HG03342 (cell line): Measurements from ENCODE around the gene CACNA1D.

ENCODE experiments used
- ATAC-seq: cut with Tn5 transposase; IDR thresholded peaks from one replicate; pipeline ENCODE4 v1.9.1; 2021; ENCODE audit warnings: mild to moderate bottlenecking, moderate library complexity; ENCODE audit not compliant: unreplicated experiment

CACNA1D gene

DNA sequence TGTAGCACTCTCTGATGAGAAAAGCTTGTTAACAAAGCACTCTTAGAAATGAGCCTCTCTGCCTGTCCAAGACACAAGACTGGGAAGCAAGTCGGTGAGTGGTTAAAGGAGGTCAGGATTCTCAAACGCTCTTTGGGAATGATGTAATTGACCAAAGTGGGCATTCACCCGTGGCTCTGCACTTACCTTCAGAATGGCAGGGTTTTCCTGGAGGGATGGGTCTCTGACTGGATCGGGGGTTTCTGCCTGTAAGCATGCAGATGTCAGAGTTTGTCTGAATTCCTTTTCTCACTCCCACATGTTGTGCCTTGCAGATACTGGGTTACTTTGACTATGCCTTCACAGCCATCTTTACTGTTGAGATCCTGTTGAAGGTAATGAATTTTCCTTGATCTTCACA, 245.6 kb downstream of the CACNA1D start:
- no peak for ATAC-seq

DNA sequence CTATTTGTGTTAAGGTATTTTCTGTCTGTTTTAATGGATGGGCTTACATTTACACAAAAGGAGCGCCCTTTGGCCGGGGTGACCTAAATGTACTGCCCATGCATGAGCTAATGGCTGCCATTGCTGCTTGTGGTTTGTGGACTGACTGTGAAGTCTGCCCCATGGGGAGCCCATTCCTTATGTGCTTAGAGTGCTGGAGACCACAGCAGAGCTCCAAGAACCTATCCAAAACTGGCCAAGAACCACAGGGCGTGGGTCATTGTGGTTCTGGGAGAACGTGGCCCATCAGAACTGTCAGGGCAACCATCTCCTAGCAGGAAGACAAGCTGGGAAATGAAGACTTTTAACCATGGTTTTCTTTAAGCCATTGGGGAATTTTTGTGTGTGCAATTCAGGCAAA, 246.5 kb downstream of the CACNA1D start:
- ATAC-seq: no peak

DNA sequence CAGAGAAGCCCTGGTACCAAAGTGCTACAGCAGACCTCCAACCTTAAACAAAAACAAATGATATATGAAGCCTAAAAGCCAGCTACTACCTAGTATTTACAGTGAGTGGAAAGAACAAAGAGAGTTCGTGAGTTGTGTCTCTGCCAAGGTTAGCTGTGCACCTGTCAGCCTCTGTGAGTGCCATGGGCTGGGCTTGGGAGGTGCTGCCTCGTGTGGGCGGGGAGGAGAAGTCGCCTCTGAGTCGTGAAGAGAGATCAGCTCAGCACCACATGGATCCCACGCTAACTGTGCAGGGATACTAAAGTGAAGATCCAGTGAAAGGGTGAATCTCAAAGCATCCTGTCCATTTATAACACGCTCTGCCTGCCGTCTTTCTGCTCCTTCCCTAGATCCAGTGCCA, 249.9 kb downstream of the CACNA1D start:
- ATAC-seq: no peak

DNA sequence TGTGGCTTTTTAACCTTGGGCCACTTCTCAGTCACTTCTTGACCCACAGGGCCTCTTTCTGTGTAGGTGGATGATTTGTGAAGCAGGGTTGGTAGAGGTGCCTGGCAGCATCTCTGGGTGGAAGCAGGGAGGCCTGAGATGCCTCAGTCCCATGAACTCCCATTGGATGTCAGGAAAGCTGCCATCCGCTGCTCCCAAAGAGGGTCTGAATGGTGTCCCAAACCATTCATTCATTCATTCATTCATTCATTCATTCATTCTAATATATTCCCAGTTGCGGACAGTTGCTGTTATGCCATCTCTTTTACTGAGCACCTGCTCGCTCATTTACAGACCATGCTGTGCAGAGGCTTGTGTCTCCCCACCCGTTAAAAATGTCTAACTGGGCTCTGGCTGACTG, 253.1 kb downstream of the CACNA1D start:
- ATAC-seq: no peak

DNA sequence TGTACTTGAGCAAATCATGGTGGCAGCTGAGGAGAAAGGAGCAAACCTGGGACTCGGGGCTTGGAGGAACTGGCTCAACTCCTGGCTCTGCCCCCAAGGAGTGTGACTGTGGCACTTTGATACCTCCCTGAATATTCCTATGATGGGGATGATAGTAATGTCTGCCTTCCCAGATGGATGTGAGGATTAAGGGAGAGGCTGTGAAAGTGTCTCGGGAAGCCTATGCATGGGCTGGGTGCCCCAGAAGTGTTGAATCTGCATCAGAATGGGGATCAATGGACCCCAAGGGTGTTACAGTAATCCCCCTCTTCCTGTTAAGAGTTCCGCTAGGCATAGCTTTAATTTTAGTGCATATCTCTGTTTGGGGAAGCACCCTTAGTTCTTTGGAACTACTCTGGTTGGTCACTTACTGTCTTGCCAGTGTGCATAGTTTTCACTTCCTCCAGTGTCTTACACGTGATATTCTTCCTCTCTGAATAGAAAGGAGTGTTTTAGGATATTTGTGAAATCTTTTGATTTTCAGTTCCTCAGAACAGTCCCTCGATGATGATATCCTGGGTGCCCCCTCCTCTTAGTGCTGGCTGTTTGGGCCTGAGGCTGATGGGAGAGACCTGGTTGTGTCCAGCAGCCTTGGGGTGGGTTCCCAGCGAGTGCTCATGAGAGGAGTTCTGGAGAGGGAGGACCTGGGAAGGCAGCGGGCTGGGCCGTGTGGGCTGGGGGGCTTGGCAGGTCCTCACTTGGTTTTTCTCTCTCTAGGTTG, 254.3 kb downstream of the CACNA1D start:
- peak; percentile 87 for ATAC-seq

DNA sequence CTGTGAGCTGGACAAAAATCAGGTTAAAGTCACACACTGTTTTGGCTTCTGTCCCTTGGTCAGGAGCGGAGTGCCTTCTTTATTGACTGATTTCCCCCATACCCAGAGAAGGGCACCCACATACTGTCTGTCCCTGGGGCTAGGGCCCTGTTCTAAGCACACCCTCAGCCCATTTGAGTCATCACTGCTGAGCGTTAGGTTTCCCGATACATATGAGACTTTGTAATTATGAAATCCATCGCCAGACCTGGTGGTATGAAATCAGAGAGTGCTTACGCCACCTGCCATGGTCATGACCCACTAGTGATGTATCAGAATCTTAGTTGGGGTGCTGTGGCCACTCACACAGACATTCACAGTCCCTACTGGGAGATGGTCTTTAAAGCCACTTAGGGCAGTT, 255.0 kb downstream of the CACNA1D start:
- no peak for ATAC-seq

DNA sequence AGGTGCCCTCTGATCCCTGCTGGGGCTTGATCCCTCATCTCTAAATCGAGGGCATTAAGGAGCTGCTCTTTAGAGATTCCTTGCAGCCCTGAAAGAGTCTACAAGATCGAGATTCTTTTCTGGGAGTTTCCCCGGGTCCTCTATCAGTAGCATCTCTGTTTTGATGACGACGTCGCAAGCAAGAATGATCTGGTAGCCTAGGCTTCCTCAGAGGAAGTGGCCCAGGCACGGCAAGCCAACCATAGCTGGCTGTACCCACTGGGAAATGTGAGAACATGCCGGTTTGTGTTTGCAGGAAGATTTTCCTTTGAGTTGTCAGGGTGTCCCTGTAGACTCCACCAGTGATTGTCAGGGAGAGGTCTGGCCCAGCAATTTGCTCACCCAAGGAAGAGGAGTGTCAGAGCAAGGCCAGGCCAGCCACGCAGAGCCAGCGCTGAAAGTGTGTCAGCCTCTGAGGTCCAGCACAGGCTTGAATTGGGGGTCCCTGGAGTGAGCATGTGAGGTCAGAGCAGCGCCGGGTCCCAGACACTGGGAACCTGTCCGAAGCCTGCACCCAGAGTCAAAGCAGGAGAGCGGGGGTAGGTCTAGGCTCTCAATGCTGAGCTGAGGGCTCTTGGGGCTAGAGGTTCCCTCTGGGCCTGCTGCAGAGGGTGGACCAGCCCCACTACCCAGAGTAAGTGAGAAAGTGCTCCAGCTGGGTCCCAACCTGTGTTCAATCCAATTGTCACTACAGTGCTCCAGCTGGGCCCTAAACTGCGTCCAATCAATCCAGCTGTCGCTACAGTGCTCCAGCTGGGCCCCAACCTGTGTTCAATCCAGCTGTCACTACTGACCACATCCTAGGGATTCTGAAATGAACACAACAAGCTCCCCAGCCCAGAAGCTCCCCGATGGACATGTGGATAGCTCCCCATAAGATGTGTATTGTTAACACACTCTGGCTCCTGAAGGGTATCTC, 256.1 kb downstream of the CACNA1D start:
- ATAC-seq: no peak

DNA sequence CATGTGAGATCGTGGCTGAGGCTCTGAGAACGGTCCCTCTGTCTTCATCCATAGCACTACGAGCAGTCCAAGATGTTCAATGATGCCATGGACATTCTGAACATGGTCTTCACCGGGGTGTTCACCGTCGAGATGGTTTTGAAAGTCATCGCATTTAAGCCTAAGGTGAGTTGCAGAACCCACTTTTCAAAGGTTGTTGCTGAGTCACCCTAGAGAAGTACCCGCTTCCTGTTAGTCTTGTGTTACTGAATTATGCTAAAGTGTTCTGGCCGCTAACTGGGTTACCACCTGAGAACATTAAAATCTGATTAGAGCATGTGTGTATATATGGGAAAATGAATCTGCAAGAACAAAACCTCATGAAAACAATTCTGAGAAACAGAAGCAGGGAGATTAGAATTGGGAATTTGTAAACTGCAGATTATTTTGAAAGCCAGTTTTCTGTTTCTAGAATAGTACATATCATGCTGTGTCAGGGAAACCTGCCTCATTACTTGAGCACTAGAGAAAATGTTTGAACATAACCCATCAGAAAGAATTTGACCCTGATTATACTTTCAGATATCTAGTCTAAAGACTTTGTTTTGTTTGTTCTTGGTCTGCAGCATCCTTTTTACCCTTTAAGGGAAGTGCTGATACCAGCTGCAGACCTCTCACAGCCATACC, 259.2 kb downstream of the CACNA1D start:
- no peak for ATAC-seq

DNA sequence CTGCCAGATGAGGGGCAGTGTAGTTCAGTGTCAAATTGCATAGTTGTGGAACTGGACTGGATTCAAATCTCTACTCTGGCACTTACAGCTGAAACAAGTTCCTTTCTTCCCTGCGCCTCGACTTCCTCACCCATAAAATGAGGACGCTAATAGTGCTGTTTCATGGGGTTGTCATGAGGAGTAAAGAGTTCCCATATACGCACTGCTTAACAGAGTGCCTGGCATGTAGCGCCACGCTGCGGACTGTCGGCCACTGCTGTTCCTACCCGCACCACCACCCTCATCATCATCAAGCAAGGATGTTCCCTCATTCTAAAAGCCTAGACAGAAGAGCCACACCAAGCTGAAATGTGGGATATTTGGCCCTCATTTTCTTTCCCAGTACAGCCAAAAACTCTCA, 259.9 kb downstream of the CACNA1D start:
- ATAC-seq: no peak

DNA sequence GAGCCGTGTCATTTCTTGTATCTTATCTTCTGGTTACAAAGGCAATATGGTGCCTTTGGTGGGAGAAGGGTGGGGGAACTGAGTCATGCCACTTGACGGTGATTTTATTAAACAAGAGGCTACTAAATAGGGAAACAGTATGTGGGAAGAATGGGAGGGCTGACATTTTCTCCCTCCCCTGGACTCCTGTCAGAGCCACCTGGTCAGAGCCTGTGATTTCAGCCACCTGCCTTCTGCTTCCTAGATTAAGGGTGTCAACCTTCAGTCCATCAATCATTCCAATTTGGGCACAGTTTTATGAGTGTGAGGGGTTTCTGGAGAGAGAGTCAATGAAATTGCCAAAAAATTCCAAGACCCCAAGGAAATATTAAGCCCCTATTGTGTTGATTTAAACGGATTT, 264.4 kb downstream of the CACNA1D start:
- no peak for ATAC-seq

DNA sequence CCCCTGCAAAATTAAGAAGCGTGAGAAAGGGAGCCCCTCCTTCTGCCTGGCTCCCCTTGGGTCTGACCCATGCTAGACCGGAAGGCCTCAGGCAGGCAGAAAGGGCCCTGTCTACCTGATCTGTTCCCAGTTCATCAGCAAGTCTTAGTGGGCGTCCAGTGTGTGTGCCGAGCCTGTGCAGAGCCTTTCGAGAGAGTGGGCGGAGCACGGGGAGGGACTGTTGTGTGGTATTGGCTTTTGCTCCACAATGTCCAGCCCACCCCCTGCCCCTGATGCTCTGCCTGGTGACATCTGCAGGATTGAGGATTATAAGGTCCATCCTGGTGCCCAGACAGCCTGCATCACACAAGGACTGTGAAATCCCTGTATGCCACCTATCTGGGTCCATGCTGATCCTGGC, 268.9 kb downstream of the CACNA1D start:
- no peak for ATAC-seq

DNA sequence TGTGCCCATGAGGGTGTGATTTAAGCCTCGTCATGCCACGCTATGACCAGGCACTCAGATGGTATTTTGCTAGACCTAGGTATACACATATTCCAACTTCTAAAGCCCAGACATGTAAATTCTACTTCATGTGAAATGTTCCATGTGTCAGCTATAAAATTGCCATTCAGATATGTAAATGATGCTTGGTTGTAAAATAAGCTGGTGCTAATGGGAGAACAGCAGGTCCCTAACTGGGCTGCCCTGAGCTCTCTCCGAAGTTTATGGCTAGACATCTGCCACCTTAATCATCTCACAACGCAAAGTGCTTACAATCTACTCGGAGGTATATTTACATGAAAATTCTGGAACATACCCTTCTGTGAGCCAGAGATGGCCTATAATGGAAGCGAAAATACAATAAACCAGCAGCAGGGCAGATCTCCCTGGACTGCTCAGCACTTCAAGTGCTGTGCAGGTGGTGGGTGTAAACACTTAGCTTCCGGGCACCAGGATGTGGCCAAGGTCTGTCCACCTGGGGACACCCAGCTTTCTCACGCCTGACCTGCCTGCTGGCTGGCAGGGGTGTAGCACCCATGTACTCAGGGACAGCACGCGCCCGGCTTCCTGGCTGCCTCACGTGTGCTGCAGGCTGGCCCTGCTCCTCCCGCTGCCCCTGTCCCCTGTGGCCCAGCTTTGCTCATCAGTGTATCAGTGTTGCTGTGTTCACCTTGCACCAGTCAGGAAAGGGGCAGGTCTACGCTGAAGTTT, 269.8 kb downstream of the CACNA1D start:
- no peak for ATAC-seq

DNA sequence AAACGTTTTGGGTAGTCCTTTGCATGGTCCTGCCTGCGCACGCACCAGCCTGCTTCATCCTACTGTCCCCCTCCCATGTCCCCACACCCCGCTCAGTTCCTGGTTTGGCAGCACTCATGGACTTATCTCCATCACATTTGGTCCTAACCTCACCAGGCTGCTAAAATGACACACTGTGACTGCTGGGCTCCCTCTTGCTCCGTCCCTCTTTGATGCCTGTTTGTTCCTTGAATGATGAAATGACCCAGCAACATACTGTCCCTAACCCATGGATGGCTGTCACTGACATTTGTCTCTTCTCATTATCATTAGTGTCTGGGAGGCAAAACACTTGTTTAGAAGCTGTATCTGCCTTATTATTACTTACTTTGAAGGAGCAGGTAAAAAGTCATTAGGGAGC, 271.3 kb downstream of the CACNA1D start:
- ATAC-seq: no peak

DNA sequence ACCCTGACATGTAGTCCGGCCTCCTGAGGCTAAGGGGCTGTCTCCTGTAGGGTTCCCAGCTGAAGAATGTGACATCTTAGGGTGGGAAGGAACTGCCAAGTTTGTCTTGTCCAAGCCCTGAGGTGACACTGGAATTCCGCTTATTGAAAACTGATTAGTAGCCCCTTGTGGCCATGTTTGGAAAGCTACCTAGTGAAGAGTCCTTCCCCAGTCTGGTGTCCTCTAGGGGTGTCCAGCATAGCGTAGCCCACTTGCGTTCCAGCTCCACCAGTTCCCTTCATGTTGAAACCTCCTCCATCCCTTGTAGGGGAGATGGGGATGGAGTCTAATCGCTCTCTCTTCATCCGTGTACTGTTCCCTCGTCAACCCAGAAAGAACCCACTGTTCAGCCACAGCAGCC, 272.3 kb downstream of the CACNA1D start:
- no peak for ATAC-seq

DNA sequence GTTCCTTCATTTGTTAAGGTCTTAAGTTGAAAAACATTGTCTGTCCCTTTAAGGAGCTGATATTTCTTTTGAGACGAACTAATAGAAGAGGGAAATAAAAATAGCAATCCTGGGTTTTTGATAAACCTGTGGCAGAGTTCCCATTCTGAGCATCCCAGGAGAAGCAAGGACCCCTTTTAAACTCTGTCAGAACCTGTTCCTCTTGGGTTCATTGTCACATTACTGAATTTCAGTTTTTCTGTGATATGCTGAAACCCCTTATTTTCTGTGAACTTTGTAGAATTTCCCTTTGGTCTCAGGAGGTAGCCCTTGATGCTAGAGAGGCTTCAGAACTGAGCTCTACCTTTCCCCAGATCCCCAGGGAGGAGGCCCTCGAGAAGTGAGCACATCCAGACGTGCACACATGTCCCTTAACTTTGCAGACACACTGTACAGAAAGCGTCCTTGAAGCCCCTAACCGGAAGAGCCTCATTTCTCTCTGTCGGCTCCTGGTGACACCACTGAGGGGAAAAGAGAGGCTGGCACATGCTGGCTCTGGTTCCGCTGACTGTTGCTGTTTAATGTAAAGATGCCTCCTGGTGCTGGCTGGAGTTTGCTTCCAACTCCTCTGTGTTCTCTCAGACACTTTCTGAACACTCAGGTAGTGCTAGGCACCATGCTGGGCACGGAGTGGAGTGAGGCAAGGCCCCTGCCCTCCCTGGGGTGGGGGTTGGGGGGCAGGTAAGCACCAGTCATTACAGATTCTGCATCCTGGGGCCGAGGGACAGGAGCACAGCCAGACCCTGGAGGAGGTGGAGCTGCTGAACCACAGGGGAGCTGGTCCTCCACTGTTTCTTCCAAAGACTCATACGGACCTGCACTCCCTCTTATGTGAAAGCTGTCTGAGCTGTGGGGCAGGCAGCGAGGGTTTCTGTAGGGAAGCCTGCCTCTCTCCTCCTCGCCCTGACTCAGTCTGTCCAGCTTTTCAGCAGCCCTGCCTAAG, 274.4 kb downstream of the CACNA1D start:
- no peak for ATAC-seq

DNA sequence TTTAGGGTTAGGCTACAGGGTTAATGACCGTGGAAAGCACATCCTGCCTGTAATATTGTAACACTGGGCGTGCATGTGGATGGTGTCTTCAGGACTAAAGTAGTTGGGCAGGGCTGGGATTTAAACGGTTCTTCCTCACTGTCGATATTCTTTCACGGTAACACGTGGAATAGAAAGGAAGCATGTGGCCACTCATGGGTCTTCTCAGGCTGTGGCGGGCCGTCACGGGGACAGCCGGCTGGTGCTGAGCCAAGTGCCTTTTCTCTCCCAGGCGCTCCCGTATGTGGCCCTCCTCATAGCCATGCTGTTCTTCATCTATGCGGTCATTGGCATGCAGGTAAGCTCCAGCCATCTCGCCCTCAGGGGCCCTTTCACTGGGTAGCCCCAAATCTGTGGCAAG, 278.2 kb downstream of the CACNA1D start:
- no peak for ATAC-seq

DNA sequence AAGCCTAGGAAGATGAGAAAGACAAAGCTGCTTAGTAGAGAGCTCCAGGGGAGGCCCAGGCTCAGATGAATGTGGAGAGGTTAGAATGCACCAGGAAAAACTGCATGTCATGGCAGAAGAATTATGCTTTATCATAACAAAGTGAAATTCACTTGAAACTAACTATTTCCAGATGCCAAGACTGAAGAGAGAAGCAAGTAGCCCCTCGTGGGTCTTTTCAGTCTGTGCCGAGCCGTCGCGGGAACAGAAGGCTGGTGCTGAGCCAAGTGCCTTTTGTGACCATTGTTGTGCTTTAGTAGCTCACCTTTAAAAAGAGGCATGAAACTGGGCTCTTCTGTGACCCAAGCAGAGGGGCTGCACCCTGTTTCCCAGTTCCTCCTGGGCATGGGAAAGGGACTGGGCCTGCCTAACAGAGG, 278.6 kb downstream of the CACNA1D start:
- no peak for ATAC-seq

DNA sequence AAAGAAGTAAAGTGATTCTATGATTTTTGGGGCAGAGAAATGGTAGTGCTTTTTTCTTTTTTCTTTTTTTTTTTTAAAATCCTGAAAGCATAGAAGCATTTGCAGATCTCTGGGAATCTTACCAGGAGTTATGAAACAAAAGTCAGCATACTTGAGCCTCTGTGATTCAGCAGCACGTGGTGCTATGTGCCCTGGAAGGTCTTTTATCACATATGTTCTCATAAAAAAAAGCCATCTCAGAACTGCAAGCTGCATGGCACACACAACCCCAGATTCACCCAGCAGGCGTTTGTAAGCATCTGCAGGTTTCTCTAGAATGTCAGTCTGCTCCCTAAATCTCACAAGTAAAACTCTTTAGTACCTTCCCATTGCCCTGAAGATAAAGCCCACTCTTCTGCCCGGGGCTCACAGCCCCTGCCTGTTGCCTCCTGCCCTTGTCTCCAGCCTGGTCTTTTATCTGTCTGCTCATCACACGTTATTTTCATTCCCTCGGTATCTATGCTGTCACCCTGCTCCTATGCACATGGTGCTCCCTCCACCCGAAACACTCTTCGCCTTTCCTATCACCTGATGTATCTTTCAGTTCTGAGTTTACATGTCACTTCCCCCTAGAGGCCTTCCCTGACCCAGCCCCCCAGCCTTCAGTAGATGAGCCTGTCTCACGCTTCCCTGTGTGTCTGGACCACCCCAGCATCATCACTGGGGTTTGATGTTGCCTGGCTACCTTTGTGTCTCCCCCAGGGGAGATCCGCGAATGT, 279.4 kb downstream of the CACNA1D start:
- peak; percentile 89 for ATAC-seq

DNA sequence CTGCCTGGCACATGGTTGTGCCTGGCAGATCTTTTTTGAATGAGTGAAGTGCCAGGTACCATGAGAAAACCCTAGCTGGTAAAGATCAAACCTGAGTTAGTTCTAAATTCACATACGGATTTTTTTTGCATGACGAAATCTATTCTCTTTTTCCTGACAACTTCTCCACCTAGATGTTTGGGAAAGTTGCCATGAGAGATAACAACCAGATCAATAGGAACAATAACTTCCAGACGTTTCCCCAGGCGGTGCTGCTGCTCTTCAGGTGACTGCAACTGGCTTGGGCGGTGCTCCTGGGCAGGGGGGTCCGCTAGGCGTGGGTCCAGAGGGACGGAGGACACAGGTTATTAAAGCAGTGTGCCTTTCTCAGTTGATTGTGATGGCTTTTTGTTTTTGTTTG, 280.0 kb downstream of the CACNA1D start:
- ATAC-seq: no peak
